OCI-LY7 (cell line): Measurements from ENCODE around the gene COL4A1.

Experiments used
- EZH2phosphoT487 ChIP-seq: fragments of 200-600 bp; sonication (generic); IDR thresholded peaks from 2 replicates; pipeline ENCODE4 v1.6.1; 2018; ENCODE audit warnings: low read depth, borderline replicate concordance, mild to moderate bottlenecking, mixed run types, antibody characterized with exemption, low read length, moderate library complexity, mixed read lengths
- TF ChIP-seq, protein P1 (sequence below): fragments of 200-600 bp; sonication (generic); conservative IDR thresholded peaks from 2 replicates; pipeline ENCODE4 v1.5.1; 2014; ENCODE audit warnings: mild to moderate bottlenecking, antibody characterized with exemption, low read length, moderate library complexity, mixed read lengths

DNA sequence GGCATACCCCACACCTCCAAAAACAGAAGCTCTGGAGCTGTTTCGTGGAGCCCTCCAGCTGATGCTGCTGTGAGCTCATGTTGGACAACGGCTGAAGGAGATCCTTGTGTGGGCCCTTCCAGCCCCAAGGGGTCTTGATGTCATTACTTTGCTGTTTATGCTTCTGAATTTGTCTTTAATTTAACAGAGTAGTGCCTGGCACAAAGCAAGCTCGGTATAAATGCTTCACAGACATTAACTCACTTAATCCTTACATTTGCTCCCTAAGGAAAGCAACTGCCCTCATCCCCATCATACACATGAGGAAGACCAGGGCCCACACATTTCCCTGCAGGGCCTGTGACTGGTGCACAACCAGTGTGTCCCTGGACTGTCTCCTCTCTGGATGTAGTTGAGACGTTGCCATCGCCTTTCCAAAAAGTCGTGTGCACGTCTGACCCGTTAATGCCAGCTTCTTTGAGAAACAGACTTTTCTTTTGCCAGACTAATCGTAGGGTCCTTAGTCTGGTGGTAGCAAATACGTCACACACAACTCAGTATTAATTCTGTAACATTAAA lies 7.6 kb downstream of the COL4A1 start:
- TF ChIP-seq, protein P1, sequence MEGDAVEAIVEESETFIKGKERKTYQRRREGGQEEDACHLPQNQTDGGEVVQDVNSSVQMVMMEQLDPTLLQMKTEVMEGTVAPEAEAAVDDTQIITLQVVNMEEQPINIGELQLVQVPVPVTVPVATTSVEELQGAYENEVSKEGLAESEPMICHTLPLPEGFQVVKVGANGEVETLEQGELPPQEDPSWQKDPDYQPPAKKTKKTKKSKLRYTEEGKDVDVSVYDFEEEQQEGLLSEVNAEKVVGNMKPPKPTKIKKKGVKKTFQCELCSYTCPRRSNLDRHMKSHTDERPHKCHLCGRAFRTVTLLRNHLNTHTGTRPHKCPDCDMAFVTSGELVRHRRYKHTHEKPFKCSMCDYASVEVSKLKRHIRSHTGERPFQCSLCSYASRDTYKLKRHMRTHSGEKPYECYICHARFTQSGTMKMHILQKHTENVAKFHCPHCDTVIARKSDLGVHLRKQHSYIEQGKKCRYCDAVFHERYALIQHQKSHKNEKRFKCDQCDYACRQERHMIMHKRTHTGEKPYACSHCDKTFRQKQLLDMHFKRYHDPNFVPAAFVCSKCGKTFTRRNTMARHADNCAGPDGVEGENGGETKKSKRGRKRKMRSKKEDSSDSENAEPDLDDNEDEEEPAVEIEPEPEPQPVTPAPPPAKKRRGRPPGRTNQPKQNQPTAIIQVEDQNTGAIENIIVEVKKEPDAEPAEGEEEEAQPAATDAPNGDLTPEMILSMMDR, result no peak
- no peak for TF ChIP-seq EZH2phosphoT487
